Activated CD4-positive, CD25-positive, alpha-beta regulatory T cell (primary cell): ENCODE measurements around the gene MTMR2.
"Not testable (repeated sequence)": the region's sequence is repeated elsewhere in the genome, so short reads cannot be mapped to it uniquely, and the experiment has no call there.

Experiments
- DNase-seq, 4 experiments: peaks; one replicate each; lab custom pipeline; 2025; lab: John Stamatoyannopoulos, UW

Gene MTMR2

DNA sequence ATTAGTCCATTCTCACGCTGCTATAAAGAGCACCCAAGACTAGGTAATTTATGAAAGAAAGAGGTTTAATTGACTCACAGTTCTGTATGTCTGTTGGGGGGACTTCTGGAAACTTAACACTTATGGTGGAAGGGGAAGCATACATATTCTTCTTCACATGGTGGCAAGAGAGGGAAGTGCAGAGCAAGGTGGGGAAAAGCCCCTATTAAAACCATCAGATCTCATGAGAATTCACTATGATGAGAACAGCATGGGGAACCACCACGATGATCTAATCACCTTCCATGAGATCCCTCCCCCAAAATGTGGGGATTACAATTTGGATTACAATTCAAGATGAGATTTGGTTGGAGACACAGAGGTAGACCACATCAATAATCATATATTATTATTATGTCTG lies 107.9 kb downstream of the MTMR2 start:
- no peak for DNase-seq

DNA sequence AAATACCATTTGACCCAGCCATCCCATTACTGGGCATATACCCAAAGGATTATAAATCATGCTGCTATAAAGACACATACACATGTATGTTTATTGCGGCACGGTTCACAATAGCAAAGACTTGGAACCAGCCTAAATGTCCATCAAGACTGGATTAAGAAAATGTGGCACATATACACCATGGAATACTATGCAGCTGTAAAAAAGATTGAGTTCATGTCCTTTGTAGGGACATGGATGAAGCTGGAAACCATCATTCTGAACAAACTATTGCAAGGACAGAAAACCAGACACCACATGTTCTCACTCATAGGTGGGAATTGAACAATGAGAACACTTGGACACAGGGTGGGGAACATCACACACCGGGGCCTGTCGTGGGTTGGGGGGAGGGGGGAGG lies 112.9 kb downstream of the MTMR2 start:
- DNase-seq: not testable (repeated sequence)

DNA sequence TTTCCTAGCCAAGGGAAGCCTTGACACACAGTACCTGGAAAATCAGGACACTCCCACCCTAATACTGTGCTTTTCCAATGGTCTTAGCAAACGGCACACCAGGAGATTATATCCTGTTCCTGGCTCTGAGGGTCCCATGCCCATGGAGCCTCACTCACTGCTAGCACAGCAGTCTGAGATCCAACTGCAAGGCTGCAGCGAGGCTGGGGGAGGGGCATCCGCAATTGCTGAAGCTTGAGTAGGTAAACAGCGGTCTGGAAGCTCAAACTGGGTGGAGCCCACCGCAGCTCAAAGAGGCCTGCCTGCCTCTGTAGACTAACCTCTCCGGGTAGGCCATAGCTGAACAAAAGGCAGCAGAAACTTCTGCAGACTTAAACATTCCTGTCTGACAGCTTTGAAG lies 117.4 kb downstream of the MTMR2 start:
- DNase-seq: not testable (repeated sequence)

DNA sequence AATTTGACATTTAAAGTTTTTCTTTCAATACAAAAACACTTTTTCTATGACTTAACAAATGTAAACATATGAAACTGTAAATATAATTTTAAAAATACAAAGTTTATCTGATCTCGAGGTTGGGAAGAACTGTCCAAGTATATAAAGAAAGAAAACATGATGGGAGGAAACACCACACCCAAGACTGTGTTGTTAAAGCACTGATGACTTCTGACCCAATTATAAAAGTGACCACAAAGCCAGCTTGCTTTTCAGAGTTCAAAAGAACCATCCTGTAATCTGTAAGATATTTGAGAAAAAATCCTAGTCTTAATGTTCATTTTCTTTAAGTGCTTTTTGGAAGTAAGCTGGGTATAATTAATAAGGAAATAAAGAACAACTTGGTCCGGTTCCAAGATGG lies 118.0 kb downstream of the MTMR2 start:
- DNase-seq: no peak

DNA sequence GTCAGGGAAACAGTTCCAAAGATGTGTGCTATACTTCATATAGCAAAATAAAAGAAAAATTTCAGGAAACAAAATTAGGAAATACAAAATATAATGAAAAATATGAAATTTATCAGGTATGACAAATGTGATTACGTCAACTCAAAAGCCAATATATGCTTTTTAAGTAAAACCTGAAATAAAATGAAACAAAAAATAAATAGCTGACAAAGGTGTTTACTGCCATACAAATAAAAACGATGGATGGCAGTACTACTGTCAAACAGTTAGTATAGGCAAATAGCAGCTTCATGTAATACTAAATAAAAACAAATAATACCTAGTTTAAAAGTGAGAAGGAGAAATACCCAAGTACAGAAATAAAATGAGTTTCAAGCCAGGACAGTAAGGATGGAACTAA lies 119.9 kb downstream of the MTMR2 start:
- DNase-seq: no peak

DNA sequence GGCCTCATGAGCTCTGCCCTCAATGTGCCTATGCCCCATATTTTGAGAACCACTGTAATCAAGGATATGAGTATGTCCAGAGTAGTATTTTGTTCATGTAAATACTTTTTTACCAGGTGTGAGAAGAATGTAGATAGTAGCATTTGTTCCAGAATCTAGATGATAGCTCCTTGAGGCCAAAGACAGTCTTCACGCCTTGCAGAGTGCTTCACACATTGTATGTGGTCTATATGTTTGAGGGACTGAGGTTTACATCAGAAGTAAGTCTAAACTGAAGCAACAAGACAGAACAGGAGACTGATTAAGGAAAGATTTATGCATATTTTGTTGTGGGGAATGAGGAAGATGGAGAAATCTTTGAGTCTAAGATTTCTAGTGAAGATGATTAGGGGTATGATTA lies 121.1 kb downstream of the MTMR2 start:
- DNase-seq: no peak

DNA sequence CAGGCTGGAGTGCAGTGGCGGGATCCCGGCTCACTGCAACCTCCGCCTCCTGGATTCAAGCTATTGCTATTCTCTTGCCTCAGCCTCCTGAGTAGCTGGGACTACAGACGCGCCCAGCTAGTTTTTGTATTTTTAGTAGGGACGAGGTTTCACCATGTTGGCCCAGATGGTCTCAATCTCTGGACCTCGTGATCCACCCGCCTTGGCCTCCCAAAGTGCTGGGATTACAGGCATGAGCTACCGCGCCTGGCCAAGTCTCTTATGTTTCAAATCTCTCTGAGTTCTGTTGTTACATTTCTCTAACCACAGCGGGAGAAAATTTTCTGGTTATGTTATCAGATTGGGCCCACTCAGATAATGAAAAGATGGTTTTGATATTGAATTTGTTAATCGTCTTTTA lies 123.5 kb downstream of the MTMR2 start:
- DNase-seq: no peak

DNA sequence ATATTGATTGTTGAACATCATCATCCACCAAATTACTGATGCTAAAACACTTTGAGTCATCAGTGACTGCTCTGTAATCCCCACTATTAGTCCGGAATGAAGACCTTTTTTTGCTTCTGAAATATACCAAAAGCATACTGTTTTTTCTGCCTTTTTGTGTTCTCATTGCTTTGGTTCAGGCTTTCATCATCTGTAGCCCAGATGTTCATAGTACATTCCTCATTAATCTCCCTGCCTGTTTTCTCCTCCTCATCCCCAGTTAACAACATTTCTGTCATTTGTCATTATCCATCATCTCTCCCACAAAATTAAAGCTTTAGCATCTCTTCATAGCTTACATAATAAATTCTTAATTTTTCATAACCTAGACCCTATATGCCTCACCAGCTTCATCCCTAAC lies 124.4 kb downstream of the MTMR2 start:
- no peak for DNase-seq

DNA sequence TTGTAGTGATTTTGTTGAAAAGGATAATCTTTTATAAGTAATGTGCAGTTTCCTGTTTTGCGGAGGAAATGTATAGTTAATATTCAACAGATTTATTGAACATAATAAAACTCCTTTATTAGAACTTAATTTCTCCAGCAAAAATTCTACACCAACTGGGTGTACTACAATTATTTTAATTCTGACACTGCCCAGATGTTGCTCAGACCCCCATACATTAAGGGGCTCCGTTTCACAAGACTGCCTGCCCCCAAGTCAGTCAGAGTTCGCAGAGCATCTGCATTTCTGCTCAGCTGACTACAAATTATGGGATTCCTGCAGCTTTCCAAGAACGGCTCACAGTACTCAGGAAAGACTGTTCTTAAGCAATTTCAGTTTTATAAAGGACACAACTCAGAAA lies 127.4 kb downstream of the MTMR2 start:
- DNase-seq: no peak

DNA sequence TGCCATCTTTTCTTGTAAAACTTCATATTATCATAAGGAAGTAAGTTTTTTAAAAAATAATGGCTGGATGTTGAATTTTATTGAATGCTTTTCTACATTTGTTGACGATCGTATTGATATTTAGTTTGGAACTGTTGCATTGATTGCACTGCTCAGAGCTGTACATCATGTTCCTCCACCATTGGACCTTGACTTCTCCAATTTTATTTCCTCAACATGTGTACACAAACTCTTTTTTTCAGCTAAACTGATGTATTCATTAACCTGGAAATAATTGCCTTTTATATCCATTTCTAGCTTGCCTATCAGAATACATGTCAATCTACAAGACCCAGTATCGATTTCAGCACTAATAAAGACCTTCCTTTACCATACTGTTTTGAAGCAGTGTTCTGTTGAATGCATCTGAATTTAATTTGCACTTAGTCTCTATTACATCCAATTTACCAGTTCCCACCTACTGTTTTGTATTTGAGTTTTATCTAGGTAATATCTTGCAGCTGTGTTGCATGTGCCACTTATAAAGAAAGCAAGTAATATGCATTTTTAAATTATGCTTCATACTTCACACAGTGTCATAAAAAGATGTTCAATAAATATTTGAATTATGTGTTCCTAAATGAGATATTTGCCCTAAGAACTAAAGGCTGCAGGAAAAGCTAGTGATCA lies 128.1 kb downstream of the MTMR2 start:
- DNase-seq: no peak

DNA sequence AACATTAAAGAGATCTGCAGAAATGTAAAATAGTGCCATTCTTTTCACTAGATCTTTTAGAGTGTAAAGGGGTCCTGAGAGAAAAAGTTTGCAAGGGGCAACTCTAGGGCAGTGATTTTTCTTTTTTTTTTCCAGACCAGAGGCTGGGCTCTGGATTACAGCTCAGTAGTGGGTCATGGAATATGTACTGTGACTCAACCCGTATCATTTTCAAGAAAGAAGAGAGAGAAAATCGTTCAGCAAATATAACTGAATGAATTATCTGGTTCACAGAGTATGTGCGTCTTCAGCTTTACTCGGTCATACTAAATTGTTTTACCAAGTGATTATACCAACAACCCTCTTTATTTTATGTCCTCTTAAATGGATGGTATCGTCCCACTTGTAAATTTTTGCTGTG lies 129.8 kb downstream of the MTMR2 start:
- DNase-seq: no peak

DNA sequence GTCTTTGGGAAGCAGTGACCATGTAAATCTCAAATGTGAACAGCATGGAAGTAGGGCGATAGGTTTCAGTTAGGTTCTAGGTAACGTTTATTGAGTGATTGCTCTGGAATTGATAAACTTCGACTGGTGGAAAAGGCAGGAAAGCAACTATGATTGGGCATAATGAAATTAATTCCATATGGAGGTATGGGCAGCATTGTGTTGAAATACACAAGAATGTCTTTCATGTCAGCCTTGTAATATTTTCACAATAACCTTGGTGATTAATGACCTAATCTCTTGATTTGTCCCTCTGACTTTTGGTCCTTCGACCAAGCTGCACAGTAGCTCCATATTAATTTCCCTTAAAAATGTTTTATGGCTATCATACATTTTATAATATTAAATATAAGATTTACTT lies 130.8 kb downstream of the MTMR2 start:
- no peak for DNase-seq

DNA sequence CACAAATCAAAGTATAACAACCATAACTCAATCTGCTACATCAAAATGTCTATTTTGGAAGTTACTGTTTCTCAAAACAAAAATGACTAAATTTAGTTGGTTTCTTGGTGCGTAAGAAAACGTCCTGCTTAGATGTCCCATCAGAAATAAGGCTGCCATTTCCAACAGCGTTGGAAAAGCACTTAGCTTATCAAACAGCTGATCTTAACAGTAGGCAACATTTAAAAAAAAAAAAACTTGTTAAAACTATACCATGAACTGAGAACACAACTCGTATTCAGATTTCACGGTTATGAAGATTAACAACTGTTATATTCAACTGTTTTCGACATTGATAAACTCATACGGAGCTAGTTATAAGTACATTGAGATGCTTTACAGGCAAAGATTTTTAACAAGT lies 131.2 kb downstream of the MTMR2 start:
- no peak for DNase-seq

DNA sequence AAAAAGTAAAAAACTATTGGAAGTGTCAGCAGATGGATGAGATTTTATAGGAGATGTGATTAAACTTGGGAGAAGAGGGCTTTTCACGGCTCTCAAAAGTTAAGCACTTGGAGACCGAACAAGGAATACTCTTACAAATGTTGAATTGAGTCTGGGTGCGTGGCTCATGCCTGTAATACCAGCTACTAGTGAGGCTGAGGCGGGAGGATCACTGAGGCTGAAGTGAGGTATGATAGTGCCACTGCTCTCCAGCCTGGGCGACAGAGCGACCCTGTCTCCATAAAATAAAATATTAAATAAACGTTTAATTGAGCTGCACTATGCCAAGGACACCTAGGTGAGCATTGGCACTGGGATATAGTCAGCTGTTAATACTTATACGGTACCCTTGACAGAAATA lies 131.7 kb downstream of the MTMR2 start:
- DNase-seq: no peak

DNA sequence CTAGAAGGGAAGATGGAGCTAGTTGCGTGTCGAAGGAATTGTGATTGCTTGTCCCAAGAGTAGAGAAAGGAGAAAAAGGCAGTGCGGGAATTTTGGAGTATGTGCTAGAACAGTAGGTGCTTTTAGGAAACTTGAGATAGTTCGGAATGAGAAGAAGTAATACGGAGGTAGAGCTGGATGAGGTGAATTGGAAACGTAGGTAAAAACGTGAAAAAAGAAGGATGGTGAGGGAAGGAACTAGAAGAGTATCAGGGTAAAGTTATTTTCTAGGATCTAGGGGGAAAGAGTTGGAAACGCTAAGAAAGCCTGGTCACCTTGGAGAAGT lies 132.2 kb downstream of the MTMR2 start:
- DNase-seq: no peak

DNA sequence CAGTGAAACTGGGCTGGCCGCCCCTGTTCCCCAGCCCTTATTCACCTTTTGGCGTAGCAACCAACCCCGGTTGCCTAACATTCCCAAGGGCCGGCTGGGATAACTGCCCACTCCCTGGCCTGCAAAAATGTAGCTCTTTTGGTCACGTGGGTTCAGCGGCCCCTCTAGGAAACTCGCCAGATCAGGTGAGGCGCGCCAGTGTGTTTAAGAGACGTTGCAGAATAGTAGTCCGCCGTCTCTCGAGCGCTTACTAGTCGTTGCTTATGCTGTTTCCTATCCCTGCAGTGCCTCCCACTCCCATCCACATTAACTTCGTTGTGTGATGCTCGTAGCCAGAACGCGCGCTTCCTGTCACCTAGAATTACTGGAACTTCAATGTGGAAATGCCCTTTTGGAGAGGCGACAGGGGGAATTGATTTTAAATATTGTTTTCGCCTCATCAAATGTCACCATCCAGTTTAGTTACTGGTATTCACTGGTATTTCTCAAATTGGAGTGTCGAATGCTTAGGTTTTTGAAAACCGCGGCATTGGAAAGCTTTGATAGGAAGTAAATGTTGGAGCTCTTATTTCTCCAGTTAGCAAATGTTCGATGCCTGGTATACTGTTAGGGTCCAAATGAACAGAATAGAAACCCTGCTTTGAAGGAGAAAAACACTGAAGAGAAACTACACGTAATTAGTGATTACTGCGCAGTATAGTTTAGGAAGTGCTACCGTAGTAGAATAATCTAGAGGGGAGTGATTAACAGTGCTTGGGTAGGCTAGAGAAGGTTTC lies 132.8 kb downstream of the MTMR2 start:
- peak in 3 of 4 experiments; percentile 6 to 24 (median 20) for DNase-seq

DNA sequence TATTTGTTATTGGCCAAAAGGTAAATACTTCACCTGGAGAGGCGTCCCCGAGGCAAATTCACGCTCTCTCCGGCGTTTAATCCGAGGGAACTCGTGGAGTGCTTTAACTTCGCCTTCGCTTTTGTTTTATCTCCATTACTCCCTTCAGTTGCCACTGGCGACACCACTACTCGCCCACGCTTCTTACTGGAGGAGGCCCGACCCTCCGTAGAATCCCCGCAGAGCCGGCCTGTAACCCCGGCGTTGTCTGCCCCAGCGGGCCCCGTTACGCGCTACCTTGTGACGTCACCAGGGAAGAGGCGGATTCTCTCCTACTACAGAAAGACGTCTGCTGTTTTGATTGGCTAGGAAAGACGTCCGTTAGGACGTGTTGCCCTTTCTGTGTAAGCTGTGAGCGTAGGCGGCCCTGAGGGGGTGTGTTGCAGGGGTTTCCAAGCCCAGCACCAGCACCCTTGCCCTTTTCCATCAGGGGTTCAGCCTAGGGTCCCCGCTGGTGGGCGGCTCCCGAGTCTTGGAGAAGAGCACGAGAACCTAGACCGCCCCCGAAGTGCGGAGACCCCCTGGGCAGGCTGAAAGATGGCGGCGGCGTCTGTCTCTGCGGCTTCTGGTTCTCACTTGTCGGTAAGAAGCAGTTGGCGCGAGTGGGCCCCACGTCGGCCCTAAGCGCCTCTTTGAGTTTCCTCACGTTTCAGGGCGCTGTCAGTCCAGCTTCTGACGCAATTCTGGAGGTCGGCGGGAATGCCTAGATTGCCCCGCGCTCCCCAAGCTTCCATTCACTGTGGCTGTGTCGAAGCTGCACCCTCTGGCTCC lies 133.6 kb downstream of the MTMR2 start, which contains the start of gene CEP57:
CEP57 (plus strand) TSS at position 376 of the 810 bp plus-strand sequence; CDS start at position 577, 201 bp downstream.
- peak; percentile 82 to 84 (median 83) for DNase-seq

DNA sequence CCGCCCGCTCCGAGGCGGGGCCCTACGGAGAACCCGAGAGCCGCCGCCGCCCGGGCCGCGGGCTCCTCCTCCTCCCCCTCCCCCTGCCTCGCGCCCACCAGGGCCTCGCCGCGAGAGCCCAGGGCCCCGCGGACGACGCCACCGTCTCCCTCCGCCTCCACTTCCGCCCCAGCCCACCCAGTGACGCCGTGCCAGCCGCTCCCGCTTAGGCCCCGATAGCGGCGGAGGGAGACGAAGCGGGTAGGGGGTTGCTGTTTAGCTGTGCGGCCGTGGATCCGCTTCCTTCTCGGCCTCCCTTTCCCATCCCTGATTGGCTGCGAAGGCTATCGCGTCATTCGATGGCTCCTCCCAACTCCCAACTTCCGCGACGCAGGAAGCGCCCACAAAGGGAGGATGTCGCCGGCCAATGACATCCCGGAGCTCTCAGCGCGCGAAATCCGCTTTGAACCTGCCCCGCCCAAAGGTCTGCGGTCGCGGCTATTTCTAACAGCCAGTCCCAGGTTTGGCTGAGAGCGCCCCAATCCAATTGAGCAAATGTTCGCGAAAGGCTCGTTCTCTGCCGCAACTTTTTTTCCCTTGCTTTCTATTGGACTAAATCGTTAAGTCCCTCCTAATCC lies 134.3 kb downstream of the MTMR2 start, which contains the start of gene FAM76B:
FAM76B (minus strand) TSS at position 277 of the 617 bp plus-strand sequence. CDS start 304 bp downstream, outside the sequence.
- DNase-seq: peak; percentile 82 to 91 (median 89)

DNA sequence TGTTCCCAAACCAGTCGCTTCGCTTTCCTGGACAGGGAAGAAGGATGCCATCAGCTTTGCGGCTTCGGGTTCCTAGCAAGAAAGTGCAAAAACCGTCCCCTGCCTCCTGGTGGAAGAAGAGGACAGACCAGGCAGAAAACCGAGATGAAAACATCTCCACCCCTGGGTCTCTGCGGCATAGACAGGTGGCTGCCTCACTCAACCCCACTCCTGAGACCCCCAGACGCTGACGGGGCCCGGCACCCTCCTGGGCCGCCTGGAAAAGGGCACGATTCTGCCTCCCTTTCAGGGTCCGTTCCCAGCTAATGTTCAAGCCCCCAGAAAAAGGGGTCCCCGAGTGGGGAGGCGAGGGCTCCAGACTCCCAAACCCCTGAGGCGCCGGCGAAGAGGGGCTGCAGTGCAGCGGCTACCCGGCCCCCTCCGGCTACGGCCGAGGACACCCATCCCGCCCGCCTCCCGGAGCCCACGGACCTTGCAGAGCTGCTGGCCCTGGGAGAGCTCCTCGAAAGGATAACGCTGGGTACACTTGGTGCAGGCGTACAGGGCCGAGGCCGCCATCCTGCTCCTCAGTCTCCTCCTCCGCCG lies 134.9 kb downstream of the MTMR2 start:
- DNase-seq: peak in 2 of 4 experiments; percentile 13 to 19
